SHP77 (cell line): ENCODE measurements around the gene CDK6.

Experiments
- DNase-seq, 2 experiments: peaks; one replicate each; lab custom pipeline; 2025; lab: John Stamatoyannopoulos, UW

The CDK6 gene

GRCh38 chr7:92681633-92682032 is 154.7 kb downstream of the CDK6 start:
- no peak for DNase-seq

- no peak for DNase-seq
These were observed 155.9 kb downstream of the CDK6 start for GRCh38 chr7:92680442-92680841.

- DNase-seq = no peak
These were observed 158.0 kb downstream of the CDK6 start for GRCh38 chr7:92678291-92678920.

GRCh38 chr7:92674379-92674778 is 162.0 kb downstream of the CDK6 start:
- peak; percentile 13 to 29 for DNase-seq

- DNase-seq = no peak
These were observed 164.7 kb downstream of the CDK6 start for GRCh38 chr7:92671505-92672169.

GRCh38 chr7:92670204-92670851 is 166.0 kb downstream of the CDK6 start:
- no peak for DNase-seq

- DNase-seq = no peak
These were observed 166.7 kb downstream of the CDK6 start for GRCh38 chr7:92669616-92670165.

GRCh38 chr7:92668564-92668963 is 167.8 kb downstream of the CDK6 start:
- no peak for DNase-seq

GRCh38 chr7:92667816-92668535 is 168.4 kb downstream of the CDK6 start:
- no peak for DNase-seq

GRCh38 chr7:92665926-92666325 is 170.4 kb downstream of the CDK6 start:
- no peak for DNase-seq

GRCh38 chr7:92661651-92662050 is 174.7 kb downstream of the CDK6 start:
- DNase-seq = no peak

GRCh38 chr7:92658671-92659070 is 177.7 kb downstream of the CDK6 start:
- DNase-seq = no peak

- DNase-seq = no peak
These were observed 179.0 kb downstream of the CDK6 start for GRCh38 chr7:92657391-92657790.

- DNase-seq = no peak
These were observed 180.3 kb downstream of the CDK6 start for GRCh38 chr7:92656121-92656520.

GRCh38 chr7:92655346-92655884 is 181.0 kb downstream of the CDK6 start:
- no peak for DNase-seq

GRCh38 chr7:92653136-92653535 is 183.2 kb downstream of the CDK6 start:
- DNase-seq = no peak

- no peak for DNase-seq
These were observed 183.8 kb downstream of the CDK6 start for GRCh38 chr7:92652536-92652935.

GRCh38 chr7:92650391-92650790 is 186.0 kb downstream of the CDK6 start:
- no peak for DNase-seq

GRCh38 chr7:92648067-92648466 is 188.3 kb downstream of the CDK6 start:
- DNase-seq = no peak

- DNase-seq = no peak
These were observed 188.7 kb downstream of the CDK6 start for GRCh38 chr7:92647652-92648051.

GRCh38 chr7:92647011-92647625 is 189.3 kb downstream of the CDK6 start:
- DNase-seq = no peak
